HEK293 (cell line): ENCODE measurements around the gene TREM2.
A peak's percentile ranks its signal among the peaks of the same experiment; 100 is the strongest.

Source experiments
- CTCF ChIA-PET: fragments of 350-600 bp; formaldehyde crosslinking; extraction: SDS; loops from one replicate; lab custom pipeline; 2021; ENCODE audit warnings: antibody characterized with exemption; lab: Yijun Ruan, JAX
- POLR2A ChIA-PET: fragments of 300-600 bp; formaldehyde crosslinking; extraction: SDS; loops from one replicate; lab custom pipeline; 2020; ENCODE audit warnings: antibody characterized with exemption, inconsistent platforms; lab: Yijun Ruan, JAX
- H3K27ac ChIP-seq: fragments of 200-500 bp; sonication (Bioruptor generic); 2 replicates; pipeline ENCODE4 v1.5.1; 2014; ENCODE audit warnings: low read depth, low read length, control low read depth, inconsistent platforms; ENCODE audit errors: extremely low read depth
- H3K36me3 ChIP-seq, 2 experiments: fragments of 200-500 bp in 1 of 2; sonication (Bioruptor generic) in 1 of 2; 1 replicate in 1 of 2; 2 replicates in 1 of 2; pipeline ENCODE4 v1.5.1; 2014 to 2017; ENCODE audit warnings: inconsistent platforms in 2 of 2, low read length in 2 of 2; ENCODE audit not compliant: control insufficient read depth in 2 of 2, insufficient read depth in 1 of 2
- H3K4me1 ChIP-seq: fragments of 200-500 bp; sonication (Bioruptor generic); 2 replicates; pipeline ENCODE4 v1.5.1; 2014; ENCODE audit warnings: mild to moderate bottlenecking, low read length, inconsistent platforms; ENCODE audit not compliant: control insufficient read depth, insufficient read depth
- H3K4me3 ChIP-seq: 2 replicates; pipeline ENCODE4 v1.5.1; 2011; ENCODE audit warnings: low read depth, mild to moderate bottlenecking, control low read depth, low read length, moderate library complexity
- H3K9me3 ChIP-seq: fragments of 200-500 bp; sonication (Bioruptor generic); 2 replicates; pipeline ENCODE4 v1.5.1; 2014; ENCODE audit warnings: low read depth, low read length, inconsistent platforms; ENCODE audit not compliant: control insufficient read depth, insufficient read depth
- GLIS2 ChIP-seq: fragments of 450-650 bp; formaldehyde crosslinking; IDR thresholded peaks from 2 replicates; pipeline ENCODE4 v1.5.1; 2016; ENCODE audit warnings: missing biosample characterization, missing genetic modification characterization
- KLF16 ChIP-seq: fragments of 450-650 bp; formaldehyde crosslinking; IDR thresholded peaks from 2 replicates; pipeline ENCODE4 v1.5.1; 2017; ENCODE audit warnings: missing biosample characterization, missing genetic modification characterization
- KLF9 ChIP-seq: fragments of 450-650 bp; formaldehyde crosslinking; IDR thresholded peaks from 2 replicates; pipeline ENCODE4 v1.5.1; 2016; ENCODE audit warnings: missing biosample characterization, missing genetic modification characterization, low read depth
- PRDM6 ChIP-seq: fragments of 450-650 bp; formaldehyde crosslinking; IDR thresholded peaks from 2 replicates; pipeline ENCODE4 v1.5.1; 2017; ENCODE audit warnings: missing biosample characterization, missing genetic modification characterization
- SALL2 ChIP-seq: fragments of 450-650 bp; formaldehyde crosslinking; IDR thresholded peaks from 2 replicates; pipeline ENCODE4 v1.5.0; 2017; ENCODE audit warnings: missing biosample characterization, mild to moderate bottlenecking, missing genetic modification characterization, borderline replicate concordance
- ZBTB7A ChIP-seq: fragments of 450-650 bp; formaldehyde crosslinking; IDR thresholded peaks from 2 replicates; pipeline ENCODE4 v1.5.1; 2016; ENCODE audit warnings: low read depth, missing biosample characterization, missing genetic modification characterization
- ZNF10 ChIP-seq: fragments of 450-650 bp; formaldehyde crosslinking; IDR thresholded peaks from 2 replicates; pipeline ENCODE4 v1.5.1; 2017; ENCODE audit warnings: missing biosample characterization, missing genetic modification characterization
- ZNF239 ChIP-seq: fragments of 450-650 bp; formaldehyde crosslinking; IDR thresholded peaks from 2 replicates; pipeline ENCODE4 v1.5.1; 2016; ENCODE audit warnings: missing biosample characterization, missing genetic modification characterization
- ZNF341 ChIP-seq: fragments of 450-650 bp; formaldehyde crosslinking; IDR thresholded peaks from 2 replicates; pipeline ENCODE4; 2016; ENCODE audit warnings: low read depth, missing biosample characterization, missing genetic modification characterization
- ZNF366 ChIP-seq: fragments of 450-650 bp; formaldehyde crosslinking; conservative IDR thresholded peaks from 2 replicates; pipeline ENCODE4 v1.5.1; 2016; ENCODE audit warnings: missing biosample characterization, missing genetic modification characterization
- ZNF37A ChIP-seq: fragments of 450-650 bp; IDR thresholded peaks from 2 replicates; pipeline ENCODE4 v1.5.1; 2018; ENCODE audit warnings: missing biosample characterization, missing genetic modification characterization
- ZNF423 ChIP-seq: fragments of 450-650 bp; formaldehyde crosslinking; IDR thresholded peaks from 2 replicates; pipeline ENCODE4 v1.5.1; 2016; ENCODE audit warnings: missing biosample characterization, missing genetic modification characterization
- ZNF473 ChIP-seq: fragments of 450-650 bp; formaldehyde crosslinking; IDR thresholded peaks from 2 replicates; pipeline ENCODE4 v1.5.1; 2017; ENCODE audit warnings: missing biosample characterization, missing genetic modification characterization
- ZSCAN16 ChIP-seq: fragments of 450-650 bp; formaldehyde crosslinking; IDR thresholded peaks from 2 replicates; pipeline ENCODE4 v1.5.1; 2016; ENCODE audit warnings: missing biosample characterization, missing genetic modification characterization
- TF ChIP-seq, protein P1 (sequence below): fragments of 450-650 bp; formaldehyde crosslinking; IDR thresholded peaks from 2 replicates; pipeline ENCODE4 v1.5.1; 2016; ENCODE audit warnings: missing biosample characterization, missing genetic modification characterization, low read depth
- TF ChIP-seq, protein P2 (sequence below): fragments of 450-650 bp; formaldehyde crosslinking; IDR thresholded peaks from 2 replicates; pipeline ENCODE4 v1.5.1; 2017; ENCODE audit warnings: missing biosample characterization, mild to moderate bottlenecking, missing genetic modification characterization, moderate library complexity
- TF ChIP-seq, protein P3 (sequence below): fragments of 450-650 bp; formaldehyde crosslinking; IDR thresholded peaks from 2 replicates; pipeline ENCODE4 v1.5.1; 2016; ENCODE audit warnings: missing biosample characterization, missing genetic modification characterization

The TREM2 gene

GRCh38 chr6:41170547-41171160 is 7.7 kb upstream of the TREM2 start:
- ChIA-PET CTCF (interaction anchor here (0.6 to 1.4 kb wide), 6 partner anchors 11 to 1820 kb away, joined by 3 to 5 read pairs (median 4); no protein-coding TSS in a partner anchor), POLR2A (no interaction called here)
- H3K4me1 ChIP-seq: no peaks in the 10 kb centered on the region
- H3K4me3 ChIP-seq: no peak overlapping the region
- no peaks in the 10 kb centered on the region for H3K9me3 ChIP-seq
- no peaks in the 10 kb centered on the region for H3K36me3 ChIP-seq
- no peak overlapping the region for H3K27ac ChIP-seq
- TF ChIP-seq ZBTB7A (no peak), KLF9 (no peak), ZSCAN16 (tag by site-specific recombination) (no peak), ZNF366 (no peak), ZNF10 (tag by site-specific recombination) (no peak), ZNF423 (tag by site-specific recombination) (no peak), ZNF37A (no peak)
- TF ChIP-seq, protein P1, sequence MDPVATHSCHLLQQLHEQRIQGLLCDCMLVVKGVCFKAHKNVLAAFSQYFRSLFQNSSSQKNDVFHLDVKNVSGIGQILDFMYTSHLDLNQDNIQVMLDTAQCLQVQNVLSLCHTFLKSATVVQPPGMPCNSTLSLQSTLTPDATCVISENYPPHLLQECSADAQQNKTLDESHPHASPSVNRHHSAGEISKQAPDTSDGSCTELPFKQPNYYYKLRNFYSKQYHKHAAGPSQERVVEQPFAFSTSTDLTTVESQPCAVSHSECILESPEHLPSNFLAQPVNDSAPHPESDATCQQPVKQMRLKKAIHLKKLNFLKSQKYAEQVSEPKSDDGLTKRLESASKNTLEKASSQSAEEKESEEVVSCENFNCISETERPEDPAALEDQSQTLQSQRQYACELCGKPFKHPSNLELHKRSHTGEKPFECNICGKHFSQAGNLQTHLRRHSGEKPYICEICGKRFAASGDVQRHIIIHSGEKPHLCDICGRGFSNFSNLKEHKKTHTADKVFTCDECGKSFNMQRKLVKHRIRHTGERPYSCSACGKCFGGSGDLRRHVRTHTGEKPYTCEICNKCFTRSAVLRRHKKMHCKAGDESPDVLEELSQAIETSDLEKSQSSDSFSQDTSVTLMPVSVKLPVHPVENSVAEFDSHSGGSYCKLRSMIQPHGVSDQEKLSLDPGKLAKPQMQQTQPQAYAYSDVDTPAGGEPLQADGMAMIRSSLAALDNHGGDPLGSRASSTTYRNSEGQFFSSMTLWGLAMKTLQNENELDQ (tag by site-specific recombination): no peak

- Histone ChIP-seq H3K4me3 (no peak overlapping the region), H3K27ac (no peak overlapping the region)
- POLR2A ChIA-PET: no interaction called here
- no peak for TF ChIP-seq ZNF473 (tag by site-specific recombination)
- no peak for TF ChIP-seq ZNF239 (tag by site-specific recombination)
- TF ChIP-seq ZNF341: peak; percentile 85
- TF ChIP-seq, protein P2, sequence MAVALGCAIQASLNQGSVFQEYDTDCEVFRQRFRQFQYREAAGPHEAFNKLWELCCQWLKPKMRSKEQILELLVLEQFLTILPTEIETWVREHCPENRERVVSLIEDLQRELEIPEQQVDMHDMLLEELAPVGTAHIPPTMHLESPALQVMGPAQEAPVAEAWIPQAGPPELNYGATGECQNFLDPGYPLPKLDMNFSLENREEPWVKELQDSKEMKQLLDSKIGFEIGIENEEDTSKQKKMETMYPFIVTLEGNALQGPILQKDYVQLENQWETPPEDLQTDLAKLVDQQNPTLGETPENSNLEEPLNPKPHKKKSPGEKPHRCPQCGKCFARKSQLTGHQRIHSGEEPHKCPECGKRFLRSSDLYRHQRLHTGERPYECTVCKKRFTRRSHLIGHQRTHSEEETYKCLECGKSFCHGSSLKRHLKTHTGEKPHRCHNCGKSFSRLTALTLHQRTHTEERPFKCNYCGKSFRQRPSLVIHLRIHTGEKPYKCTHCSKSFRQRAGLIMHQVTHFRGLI (tag by site-specific recombination): peak; percentile 68; the same call in 1 of the 2 replicates
- TF ChIP-seq GLIS2 (tag by site-specific recombination): no peak
- TF ChIP-seq SALL2 (tag by site-specific recombination): no peak
- TF ChIP-seq PRDM6 (tag by site-specific recombination): no peak
- no peak for TF ChIP-seq KLF16
- TF ChIP-seq, protein P3, sequence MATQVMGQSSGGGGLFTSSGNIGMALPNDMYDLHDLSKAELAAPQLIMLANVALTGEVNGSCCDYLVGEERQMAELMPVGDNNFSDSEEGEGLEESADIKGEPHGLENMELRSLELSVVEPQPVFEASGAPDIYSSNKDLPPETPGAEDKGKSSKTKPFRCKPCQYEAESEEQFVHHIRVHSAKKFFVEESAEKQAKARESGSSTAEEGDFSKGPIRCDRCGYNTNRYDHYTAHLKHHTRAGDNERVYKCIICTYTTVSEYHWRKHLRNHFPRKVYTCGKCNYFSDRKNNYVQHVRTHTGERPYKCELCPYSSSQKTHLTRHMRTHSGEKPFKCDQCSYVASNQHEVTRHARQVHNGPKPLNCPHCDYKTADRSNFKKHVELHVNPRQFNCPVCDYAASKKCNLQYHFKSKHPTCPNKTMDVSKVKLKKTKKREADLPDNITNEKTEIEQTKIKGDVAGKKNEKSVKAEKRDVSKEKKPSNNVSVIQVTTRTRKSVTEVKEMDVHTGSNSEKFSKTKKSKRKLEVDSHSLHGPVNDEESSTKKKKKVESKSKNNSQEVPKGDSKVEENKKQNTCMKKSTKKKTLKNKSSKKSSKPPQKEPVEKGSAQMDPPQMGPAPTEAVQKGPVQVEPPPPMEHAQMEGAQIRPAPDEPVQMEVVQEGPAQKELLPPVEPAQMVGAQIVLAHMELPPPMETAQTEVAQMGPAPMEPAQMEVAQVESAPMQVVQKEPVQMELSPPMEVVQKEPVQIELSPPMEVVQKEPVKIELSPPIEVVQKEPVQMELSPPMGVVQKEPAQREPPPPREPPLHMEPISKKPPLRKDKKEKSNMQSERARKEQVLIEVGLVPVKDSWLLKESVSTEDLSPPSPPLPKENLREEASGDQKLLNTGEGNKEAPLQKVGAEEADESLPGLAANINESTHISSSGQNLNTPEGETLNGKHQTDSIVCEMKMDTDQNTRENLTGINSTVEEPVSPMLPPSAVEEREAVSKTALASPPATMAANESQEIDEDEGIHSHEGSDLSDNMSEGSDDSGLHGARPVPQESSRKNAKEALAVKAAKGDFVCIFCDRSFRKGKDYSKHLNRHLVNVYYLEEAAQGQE: peak; percentile 98
- TF ChIP-seq, all 188 proteins: peak for 3
- H3K36me3 ChIP-seq: no peaks in the 10 kb centered on the region
- no peaks in the 10 kb centered on the region for H3K9me3 ChIP-seq
- CTCF ChIA-PET: interaction anchor here (0.6 to 2.2 kb wide), 5 partner anchors 9 to 201 kb away, joined by 3 to 12 read pairs (median 3); no protein-coding TSS in a partner anchor
- no peaks in the 10 kb centered on the region for H3K4me1 ChIP-seq
These were observed 4.5 kb upstream of the TREM2 start for GRCh38 chr6:41167173-41167963.
